ENCODE results near the gene ECM2.

The ECM2 gene

GRCh38 chr9:92527832-92528521 is 7.8 kb downstream of the ECM2 start:
- DNase-seq (ENCODE audit: low spot score), result no peak

GRCh38 chr9:92527291-92527828 is 8.4 kb downstream of the ECM2 start:
- DNase-seq (ENCODE audit: low spot score), result no peak

GRCh38 chr9:92525306-92525705 is 10.5 kb downstream of the ECM2 start:
- no peak for DNase-seq (ENCODE audit: low spot score)

- DNase-seq (ENCODE audit: low spot score), result no peak
These were observed 10.9 kb downstream of the ECM2 start for GRCh38 chr9:92524881-92525280.

GRCh38 chr9:92522983-92523970 is 12.5 kb downstream of the ECM2 start:
- no peak for DNase-seq (ENCODE audit: low spot score)

GRCh38 chr9:92520837-92521236 is 15.0 kb downstream of the ECM2 start:
- no peak for DNase-seq (ENCODE audit: low spot score)

- no peak for DNase-seq (ENCODE audit: low spot score)
These were observed 17.6 kb downstream of the ECM2 start for GRCh38 chr9:92518199-92518598.

GRCh38 chr9:92517046-92517445 is 18.7 kb downstream of the ECM2 start:
- DNase-seq (ENCODE audit: low spot score), result no peak

GRCh38 chr9:92516521-92516920 is 19.3 kb downstream of the ECM2 start:
- DNase-seq (ENCODE audit: low spot score), result no peak

- DNase-seq (ENCODE audit: low spot score), result no peak
These were observed 21.2 kb downstream of the ECM2 start for GRCh38 chr9:92514635-92515034.

GRCh38 chr9:92513349-92513748 is 22.4 kb downstream of the ECM2 start:
- no peak for DNase-seq (ENCODE audit: low spot score)

- DNase-seq (ENCODE audit: low spot score), result no peak
These were observed 23.2 kb downstream of the ECM2 start for GRCh38 chr9:92512622-92513021.

- no peak for DNase-seq (ENCODE audit: low spot score)
These were observed 25.0 kb downstream of the ECM2 start for GRCh38 chr9:92510747-92511146.

GRCh38 chr9:92509050-92509449 is 26.7 kb downstream of the ECM2 start:
- DNase-seq (ENCODE audit: low spot score), result no peak

- no peak for DNase-seq (ENCODE audit: low spot score)
These were observed 27.6 kb downstream of the ECM2 start for GRCh38 chr9:92508018-92508820.

GRCh38 chr9:92507496-92507895 is 28.3 kb downstream of the ECM2 start:
- no peak for DNase-seq (ENCODE audit: low spot score)

GRCh38 chr9:92507005-92507404 is 28.8 kb downstream of the ECM2 start:
- DNase-seq (ENCODE audit: low spot score), result no peak

GRCh38 chr9:92506184-92506857 is 29.5 kb downstream of the ECM2 start:
- DNase-seq (ENCODE audit: low spot score), result no peak

GRCh38 chr9:92504881-92505280 is 30.9 kb downstream of the ECM2 start:
- DNase-seq (ENCODE audit: low spot score), result no peak

- no peak for DNase-seq (ENCODE audit: low spot score)
These were observed 32.6 kb downstream of the ECM2 start for GRCh38 chr9:92503156-92503555.

- no peak for DNase-seq (ENCODE audit: low spot score)
These were observed 34.0 kb downstream of the ECM2 start for GRCh38 chr9:92501671-92502393.
